Measurements from ENCODE around the gene LUC7L2. TPM values are rescaled to one million over a fixed set of nuclear protein-coding genes. Genes with fewer than 3 reads are reported as not detected.

The LUC7L2 gene
- total RNA-seq, 3 donors from 2014 or later (not counting 1 experiment from before 2014, with no cell fraction given) = 183 to 192 (median 186) TPM

DNA sequence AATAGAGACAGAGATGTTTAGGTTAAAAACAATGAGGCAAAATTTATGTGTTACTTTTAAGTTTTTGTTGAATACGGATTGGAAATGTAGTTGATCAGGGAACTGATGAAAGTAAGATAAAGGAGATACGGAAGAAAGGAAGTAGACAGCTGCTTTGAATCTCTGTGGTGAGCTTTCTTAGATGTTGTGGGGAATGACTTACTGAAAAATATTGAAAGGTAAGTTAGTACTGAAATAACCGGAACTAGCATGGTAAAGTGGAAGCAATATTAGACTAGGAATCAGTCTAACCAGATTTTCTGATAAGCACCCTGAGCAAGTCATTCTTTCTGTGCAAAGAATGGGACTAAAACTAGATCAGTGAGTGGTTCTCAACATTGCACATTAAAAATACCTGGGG lies 34.8 kb downstream of the LUC7L2 start:
- no peaks in the 10 kb centered on the region for H3K36me3 Mint-ChIP-seq
- H3K4me3 Mint-ChIP-seq = no peak overlapping the region
- Histone ChIP-seq H3K4me1 (ENCODE audit: control insufficient read depth, insufficient read depth, low read length) (no peaks in the 10 kb centered on the region), H3K27me3 (ENCODE audit: control insufficient read depth, insufficient read depth, low read length) (no peaks in the 10 kb centered on the region), H3K4me3 (ENCODE audit: low read length) (no peak overlapping the region), H3K9me3 (ENCODE audit: control insufficient read depth, insufficient read depth, low read length) (no peaks in the 10 kb centered on the region), H3K36me3 (ENCODE audit: control insufficient read depth, insufficient read depth, low read length) (peaks cover 27% of the 10 kb centered on the region), H3K27ac (ENCODE audit: low read length) (no peak overlapping the region)
- DNase-seq (peak in 1 of 2 donors; percentile 39), ATAC-seq (peak in 1 of 3 donors; percentile 59)
- H3K4me1 Mint-ChIP-seq = peaks cover 21 to 40% of the 10 kb centered on the region in 2 donors
- no peaks in the 10 kb centered on the region for H3K27me3 Mint-ChIP-seq (ENCODE audit: low read depth in 2 of 2)
- peak overlapping the region; percentile 27 to 75 for H3K27ac Mint-ChIP-seq
- intact Hi-C loops (cut with micrococcal nuclease) = no loop called here
- 49% methylated on average over 3 of the region's 3 CpGs for WGBS (ENCODE audit: insufficient coverage)
- no peaks in the 10 kb centered on the region for H3K9me3 Mint-ChIP-seq
- TF ChIP-seq, protein P1, sequence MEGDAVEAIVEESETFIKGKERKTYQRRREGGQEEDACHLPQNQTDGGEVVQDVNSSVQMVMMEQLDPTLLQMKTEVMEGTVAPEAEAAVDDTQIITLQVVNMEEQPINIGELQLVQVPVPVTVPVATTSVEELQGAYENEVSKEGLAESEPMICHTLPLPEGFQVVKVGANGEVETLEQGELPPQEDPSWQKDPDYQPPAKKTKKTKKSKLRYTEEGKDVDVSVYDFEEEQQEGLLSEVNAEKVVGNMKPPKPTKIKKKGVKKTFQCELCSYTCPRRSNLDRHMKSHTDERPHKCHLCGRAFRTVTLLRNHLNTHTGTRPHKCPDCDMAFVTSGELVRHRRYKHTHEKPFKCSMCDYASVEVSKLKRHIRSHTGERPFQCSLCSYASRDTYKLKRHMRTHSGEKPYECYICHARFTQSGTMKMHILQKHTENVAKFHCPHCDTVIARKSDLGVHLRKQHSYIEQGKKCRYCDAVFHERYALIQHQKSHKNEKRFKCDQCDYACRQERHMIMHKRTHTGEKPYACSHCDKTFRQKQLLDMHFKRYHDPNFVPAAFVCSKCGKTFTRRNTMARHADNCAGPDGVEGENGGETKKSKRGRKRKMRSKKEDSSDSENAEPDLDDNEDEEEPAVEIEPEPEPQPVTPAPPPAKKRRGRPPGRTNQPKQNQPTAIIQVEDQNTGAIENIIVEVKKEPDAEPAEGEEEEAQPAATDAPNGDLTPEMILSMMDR (IDR thresholded peaks at IDR 0.05) = no peak

DNA sequence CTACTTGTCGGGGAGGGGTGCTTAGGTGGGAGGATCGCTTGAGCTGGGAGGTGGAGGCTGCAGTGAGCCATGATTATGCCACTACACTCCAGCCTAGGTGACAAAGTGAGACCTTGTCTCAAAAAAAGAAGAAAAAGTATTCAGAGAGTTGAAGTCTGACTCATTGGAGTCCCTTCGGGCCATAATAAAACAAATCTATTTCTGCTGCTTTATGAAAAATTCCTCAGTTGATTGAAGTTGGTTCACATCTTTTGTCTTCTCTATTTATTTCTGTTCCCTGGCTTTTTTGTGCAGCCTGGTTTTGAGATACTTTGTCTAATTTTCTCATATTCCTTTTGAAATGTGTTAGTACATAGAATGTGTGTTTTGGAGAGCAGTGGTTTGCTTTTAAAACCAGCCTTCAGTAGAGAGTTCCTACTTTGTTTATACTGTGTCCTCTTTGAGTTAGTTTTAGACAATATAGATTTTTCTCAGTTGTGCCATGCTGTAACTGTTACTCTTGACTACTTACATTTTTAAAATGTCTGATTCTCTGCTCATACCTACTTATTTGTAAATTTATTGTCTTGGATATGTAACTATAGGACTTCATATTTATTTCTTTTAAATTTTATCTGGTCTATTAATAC lies 36.7 kb downstream of the LUC7L2 start:
- no peak overlapping the region for H3K4me3 ChIP-seq (ENCODE audit: low read length)
- H3K36me3 ChIP-seq (ENCODE audit: control insufficient read depth, insufficient read depth, low read length) = peaks cover 34% of the 10 kb centered on the region
- no peaks in the 10 kb centered on the region for H3K9me3 ChIP-seq (ENCODE audit: control insufficient read depth, insufficient read depth, low read length)
- intact Hi-C loops (cut with micrococcal nuclease) = no loop called here
- WGBS (ENCODE audit: insufficient coverage) = 94% methylated on average over 3 of the region's 3 CpGs
- no peaks in the 10 kb centered on the region for H3K27me3 ChIP-seq (ENCODE audit: control insufficient read depth, insufficient read depth, low read length)
- H3K27me3 Mint-ChIP-seq (ENCODE audit: low read depth in 2 of 2) = no peaks in the 10 kb centered on the region
- no peaks in the 10 kb centered on the region for H3K36me3 Mint-ChIP-seq
- no peak overlapping the region for H3K4me3 Mint-ChIP-seq
- no peak for DNase-seq
- peaks cover 21 to 39% of the 10 kb centered on the region in 2 donors for H3K4me1 Mint-ChIP-seq
- H3K9me3 Mint-ChIP-seq = no peaks in the 10 kb centered on the region
- no peak for ATAC-seq
- TF ChIP-seq, protein P1 (IDR thresholded peaks at IDR 0.05) = no peak
- no peaks in the 10 kb centered on the region for H3K4me1 ChIP-seq (ENCODE audit: control insufficient read depth, insufficient read depth, low read length)
- H3K27ac Mint-ChIP-seq = peak overlapping the region; percentile 23 to 54
- H3K27ac ChIP-seq (ENCODE audit: low read length) = no peak overlapping the region

DNA sequence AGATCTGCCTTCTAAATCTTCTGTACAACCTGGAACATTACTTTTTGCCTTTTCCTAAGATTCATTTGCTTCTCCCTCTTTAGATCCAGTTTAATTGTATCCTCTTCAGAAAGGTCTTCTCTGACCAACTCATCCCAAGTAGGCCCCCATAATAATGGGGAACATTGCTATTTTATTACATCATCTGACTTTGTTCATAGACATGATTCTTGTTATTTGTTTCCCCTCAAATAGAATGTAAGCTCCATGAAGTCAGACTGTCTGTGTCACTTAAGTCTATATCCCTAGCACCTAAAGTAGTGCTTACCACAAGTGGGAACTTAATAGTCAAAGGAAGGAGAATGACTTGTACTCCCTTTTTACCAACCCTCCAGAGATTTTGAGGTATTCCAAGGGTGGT lies 37.5 kb downstream of the LUC7L2 start:
- peaks cover 21 to 39% of the 10 kb centered on the region in 2 donors for H3K4me1 Mint-ChIP-seq
- intact Hi-C loops (cut with micrococcal nuclease) = no loop called here

More for the DNA sequence above, 37.5 kb downstream of the LUC7L2 start:
- H3K9me3 ChIP-seq (ENCODE audit: control insufficient read depth, insufficient read depth, low read length) = no peaks in the 10 kb centered on the region
- Mint-ChIP-seq H3K27me3 (ENCODE audit: low read depth in 2 of 2) (no peaks in the 10 kb centered on the region), H3K9me3 (no peaks in the 10 kb centered on the region), H3K4me3 (no peak overlapping the region), H3K27ac (peak overlapping the region; percentile 62), H3K36me3 (peaks cover 2% of the 10 kb centered on the region)
- H3K4me3 ChIP-seq (ENCODE audit: low read length) = no peak overlapping the region
- H3K4me1 ChIP-seq (ENCODE audit: control insufficient read depth, insufficient read depth, low read length) = no peaks in the 10 kb centered on the region
- DNase-seq (no peak), ATAC-seq (no peak)
- H3K27ac ChIP-seq (ENCODE audit: low read length) = no peak overlapping the region
- H3K36me3 ChIP-seq (ENCODE audit: control insufficient read depth, insufficient read depth, low read length) = peaks cover 35% of the 10 kb centered on the region
- H3K27me3 ChIP-seq (ENCODE audit: control insufficient read depth, insufficient read depth, low read length) = no peaks in the 10 kb centered on the region
- TF ChIP-seq, protein P1 (IDR thresholded peaks at IDR 0.05) = no peak
